Fibroblast of the aortic adventitia (primary cell): Measurements from ENCODE around the gene AP1G2. TPM values are rescaled to one million over a fixed set of nuclear protein-coding genes. Genes with fewer than 3 reads are reported as not detected.
A peak's percentile ranks its signal among the peaks of the same experiment; 100 is the strongest.

Source experiments
- DNase-seq: peaks from one replicate; pipeline ENCODE4 v3.0.0-alpha.2; 2010; ENCODE audit warnings: low read depth
- H3K4me3 ChIP-seq: 2 replicates; pipeline ENCODE4 v1.5.1; 2011; ENCODE audit warnings: low read depth, mild to moderate bottlenecking, control low read depth, low read length, moderate library complexity
- total RNA-seq: library from RNA; depleted of rRNA; stranded (reverse); fragments of >200 nt; gene quantifications from 2 replicates; pipeline ENCODE4 v1.2.3, GENCODE V29; 2012; ENCODE audit warnings: low replicate concordance
- TF ChIP-seq, protein P1 (sequence below): IDR thresholded peaks from 2 replicates; pipeline ENCODE4 v1.5.1; 2011; ENCODE audit warnings: mild to moderate bottlenecking, low read length, control low read depth, inconsistent platforms; ENCODE audit not compliant: insufficient read depth

AP1G2 gene, protein sequence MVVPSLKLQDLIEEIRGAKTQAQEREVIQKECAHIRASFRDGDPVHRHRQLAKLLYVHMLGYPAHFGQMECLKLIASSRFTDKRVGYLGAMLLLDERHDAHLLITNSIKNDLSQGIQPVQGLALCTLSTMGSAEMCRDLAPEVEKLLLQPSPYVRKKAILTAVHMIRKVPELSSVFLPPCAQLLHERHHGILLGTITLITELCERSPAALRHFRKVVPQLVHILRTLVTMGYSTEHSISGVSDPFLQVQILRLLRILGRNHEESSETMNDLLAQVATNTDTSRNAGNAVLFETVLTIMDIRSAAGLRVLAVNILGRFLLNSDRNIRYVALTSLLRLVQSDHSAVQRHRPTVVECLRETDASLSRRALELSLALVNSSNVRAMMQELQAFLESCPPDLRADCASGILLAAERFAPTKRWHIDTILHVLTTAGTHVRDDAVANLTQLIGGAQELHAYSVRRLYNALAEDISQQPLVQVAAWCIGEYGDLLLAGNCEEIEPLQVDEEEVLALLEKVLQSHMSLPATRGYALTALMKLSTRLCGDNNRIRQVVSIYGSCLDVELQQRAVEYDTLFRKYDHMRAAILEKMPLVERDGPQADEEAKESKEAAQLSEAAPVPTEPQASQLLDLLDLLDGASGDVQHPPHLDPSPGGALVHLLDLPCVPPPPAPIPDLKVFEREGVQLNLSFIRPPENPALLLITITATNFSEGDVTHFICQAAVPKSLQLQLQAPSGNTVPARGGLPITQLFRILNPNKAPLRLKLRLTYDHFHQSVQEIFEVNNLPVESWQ
- 4.0 and 4.3 TPM in 2 replicates for total RNA-seq

DNA sequence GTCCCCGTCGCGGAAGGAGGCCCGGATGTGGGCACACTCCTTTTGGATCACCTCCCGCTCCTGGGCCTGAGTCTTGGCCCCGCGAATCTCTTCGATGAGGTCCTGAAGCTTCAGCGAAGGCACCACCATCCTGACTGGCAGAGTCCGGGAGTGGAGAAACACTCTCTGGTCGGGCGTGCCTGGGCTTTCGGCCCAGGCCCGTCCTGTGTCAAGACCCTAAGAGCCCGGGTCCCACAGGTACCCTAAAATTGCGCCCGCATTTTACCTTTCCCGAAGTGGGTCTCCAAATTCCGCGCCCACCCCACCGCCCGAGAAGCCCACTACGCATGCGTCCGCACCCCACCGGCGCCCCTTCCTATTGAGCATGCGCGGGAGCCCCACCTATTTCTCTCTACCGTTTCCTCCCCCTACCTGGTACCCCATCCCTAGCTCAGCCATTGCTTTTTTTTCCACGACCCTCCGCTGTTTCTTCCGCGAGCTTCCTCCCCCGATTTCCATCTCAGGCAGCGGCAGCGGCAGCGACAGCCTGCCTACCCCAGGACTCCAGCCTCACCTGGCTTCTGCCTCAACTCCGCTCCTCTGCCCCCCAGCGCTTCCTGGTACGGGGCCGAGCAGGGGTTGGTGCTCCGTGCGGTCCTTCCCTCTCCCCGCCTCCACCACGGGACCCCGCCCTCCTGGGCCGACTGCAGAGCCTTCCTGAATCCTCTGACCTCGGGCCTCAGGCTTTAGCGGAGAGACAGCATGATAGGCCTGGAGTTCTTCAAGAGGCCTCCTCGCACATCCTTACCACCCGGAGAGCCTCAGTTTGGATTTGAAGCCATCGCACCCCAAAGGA is at the start of gene AP1G2:
AP1G2 (minus strand) TSS at position 606 of the 835 bp plus-strand sequence; CDS start at position 129, 477 bp downstream.
- H3K4me3 ChIP-seq: peak within 1 kb of the TSS; percentile 67
- TF ChIP-seq, protein P1, sequence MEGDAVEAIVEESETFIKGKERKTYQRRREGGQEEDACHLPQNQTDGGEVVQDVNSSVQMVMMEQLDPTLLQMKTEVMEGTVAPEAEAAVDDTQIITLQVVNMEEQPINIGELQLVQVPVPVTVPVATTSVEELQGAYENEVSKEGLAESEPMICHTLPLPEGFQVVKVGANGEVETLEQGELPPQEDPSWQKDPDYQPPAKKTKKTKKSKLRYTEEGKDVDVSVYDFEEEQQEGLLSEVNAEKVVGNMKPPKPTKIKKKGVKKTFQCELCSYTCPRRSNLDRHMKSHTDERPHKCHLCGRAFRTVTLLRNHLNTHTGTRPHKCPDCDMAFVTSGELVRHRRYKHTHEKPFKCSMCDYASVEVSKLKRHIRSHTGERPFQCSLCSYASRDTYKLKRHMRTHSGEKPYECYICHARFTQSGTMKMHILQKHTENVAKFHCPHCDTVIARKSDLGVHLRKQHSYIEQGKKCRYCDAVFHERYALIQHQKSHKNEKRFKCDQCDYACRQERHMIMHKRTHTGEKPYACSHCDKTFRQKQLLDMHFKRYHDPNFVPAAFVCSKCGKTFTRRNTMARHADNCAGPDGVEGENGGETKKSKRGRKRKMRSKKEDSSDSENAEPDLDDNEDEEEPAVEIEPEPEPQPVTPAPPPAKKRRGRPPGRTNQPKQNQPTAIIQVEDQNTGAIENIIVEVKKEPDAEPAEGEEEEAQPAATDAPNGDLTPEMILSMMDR: no peak
- DNase-seq: peak; percentile 38

DNA sequence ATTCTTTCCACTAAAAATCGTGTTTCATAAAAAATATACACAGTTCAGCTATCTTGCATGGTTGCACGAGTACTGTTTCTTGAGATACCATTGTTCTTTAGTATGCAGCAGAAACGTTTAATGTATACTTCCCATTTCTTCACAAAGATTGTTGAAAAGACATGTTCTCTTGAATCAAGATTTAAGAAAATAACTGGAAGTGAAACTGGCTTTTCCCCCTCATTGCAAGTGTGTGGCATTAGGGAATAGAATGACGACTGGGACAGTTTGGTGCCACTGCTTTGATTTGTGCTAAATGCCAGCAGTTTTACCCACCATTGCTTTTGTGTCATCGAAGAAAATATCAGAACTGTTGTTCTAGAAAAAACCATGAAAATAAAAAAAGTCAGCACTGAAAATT is 48.3 kb upstream of the AP1G2 start:
- no peak overlapping the region for H3K4me3 ChIP-seq
- TF ChIP-seq, protein P1: no peak
- DNase-seq: no peak

DNA sequence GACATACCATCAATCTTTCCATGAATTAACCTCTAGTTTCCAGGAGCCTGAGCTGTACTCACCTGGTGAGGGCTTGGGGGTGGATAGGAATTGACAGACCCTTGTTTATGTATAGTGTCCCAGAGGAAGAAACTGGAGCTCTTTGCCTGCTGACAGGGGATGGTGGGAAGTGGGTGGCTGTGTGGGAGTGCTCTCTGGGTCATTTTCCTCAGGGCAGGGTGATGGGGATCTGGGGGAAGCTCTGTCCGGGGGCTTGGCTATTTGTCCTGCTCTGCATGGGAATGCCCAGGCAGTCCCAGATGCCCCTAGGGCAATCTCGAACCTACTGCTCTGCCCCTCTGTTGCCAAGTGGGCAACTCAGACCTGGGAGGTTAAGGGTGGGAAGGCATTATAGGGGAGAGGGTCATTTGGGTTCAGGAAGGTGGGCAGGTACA is 46.8 kb upstream of the AP1G2 start:
- TF ChIP-seq, protein P1: no peak
- no peak for DNase-seq
- H3K4me3 ChIP-seq: no peak overlapping the region

DNA sequence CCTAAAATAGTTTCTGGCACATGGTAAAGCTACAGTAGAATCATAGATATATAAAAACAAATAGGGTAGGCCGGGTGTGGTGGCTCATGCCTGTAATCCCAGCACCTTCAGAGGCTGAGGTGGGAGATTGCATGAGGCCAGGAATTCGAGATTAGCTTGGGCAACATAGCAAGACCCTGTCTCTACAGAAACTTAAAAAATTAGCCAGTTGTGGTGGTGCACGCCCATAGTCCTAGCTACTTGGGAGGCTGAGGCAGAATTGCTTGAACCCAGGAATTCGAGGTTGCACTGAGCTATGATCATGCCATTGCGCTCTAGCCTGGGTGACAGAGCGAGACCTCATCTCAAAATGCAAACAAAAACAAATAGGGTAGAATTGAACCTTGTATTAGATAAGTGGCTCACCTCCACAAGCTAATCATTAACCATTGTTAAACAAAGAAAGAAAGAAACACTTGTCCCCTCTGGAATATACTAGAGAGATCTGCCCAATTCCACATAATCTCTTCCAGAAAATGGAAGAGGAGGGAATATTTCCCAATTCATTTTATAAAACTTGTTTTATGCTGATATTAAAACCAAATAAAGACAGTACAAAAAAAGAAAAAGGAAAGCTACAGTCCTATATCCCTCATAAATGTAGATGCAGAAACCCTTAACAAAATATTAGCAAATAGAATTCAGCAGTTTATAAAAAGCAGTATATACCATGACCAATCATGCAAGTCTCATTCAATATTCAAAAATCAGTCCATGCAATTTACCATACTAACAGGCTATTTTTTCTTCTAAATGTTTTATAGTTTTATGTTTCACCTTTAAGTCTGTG is 45.9 kb upstream of the AP1G2 start:
- TF ChIP-seq, protein P1: no peak
- DNase-seq: no peak
- no peak overlapping the region for H3K4me3 ChIP-seq

DNA sequence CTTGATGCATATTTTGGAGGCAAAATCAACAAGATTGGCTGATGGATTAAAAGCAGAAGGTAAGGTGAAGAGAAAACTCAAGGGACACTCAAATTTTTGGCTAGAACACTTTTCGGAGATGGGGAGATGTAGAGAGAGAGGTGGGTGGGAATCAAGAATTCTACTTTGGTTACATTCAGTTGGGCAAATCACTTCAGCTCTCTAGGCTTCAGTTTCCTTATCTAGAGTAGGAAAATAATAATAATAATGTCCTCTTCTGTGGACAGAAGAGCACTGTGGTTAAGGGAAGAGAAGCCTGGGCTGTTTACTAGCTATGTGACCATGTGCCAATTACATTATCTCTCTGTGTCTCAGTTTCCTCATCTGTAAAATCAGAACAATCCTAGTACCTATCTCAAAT is 45.2 kb upstream of the AP1G2 start:
- TF ChIP-seq, protein P1: no peak
- DNase-seq: no peak
- H3K4me3 ChIP-seq: no peak overlapping the region
